Gastrocnemius medialis (tissue), 4 donors: ENCODE measurements around the gene TMEM223.

ENCODE experiments used
- POLR2A ChIP-seq, 2 donors: fragments of 450-650 bp; IDR thresholded peaks; one replicate each; pipeline ENCODE4 v1.6.1; 2017; ENCODE audit warnings: antibody characterized with exemption in 2 of 2, mild to moderate bottlenecking in 2 of 2, moderate library complexity in 2 of 2
- TF ChIP-seq, protein P1 (sequence below), 5 experiments: fragments of 450-650 bp in 3 of 5; fragments of 200-600 bp in 2 of 5; sonication (generic) in 2 of 5; IDR thresholded peaks in 4 of 5; conservative IDR thresholded peaks in 1 of 5; 1 replicate in 4 of 5; 2 replicates in 1 of 5; pipeline ENCODE4 v1.5.1; 2016 to 2019; ENCODE audit warnings: antibody characterized with exemption in 5 of 5, mild to moderate bottlenecking in 3 of 5, moderate library complexity in 3 of 5

DNA sequence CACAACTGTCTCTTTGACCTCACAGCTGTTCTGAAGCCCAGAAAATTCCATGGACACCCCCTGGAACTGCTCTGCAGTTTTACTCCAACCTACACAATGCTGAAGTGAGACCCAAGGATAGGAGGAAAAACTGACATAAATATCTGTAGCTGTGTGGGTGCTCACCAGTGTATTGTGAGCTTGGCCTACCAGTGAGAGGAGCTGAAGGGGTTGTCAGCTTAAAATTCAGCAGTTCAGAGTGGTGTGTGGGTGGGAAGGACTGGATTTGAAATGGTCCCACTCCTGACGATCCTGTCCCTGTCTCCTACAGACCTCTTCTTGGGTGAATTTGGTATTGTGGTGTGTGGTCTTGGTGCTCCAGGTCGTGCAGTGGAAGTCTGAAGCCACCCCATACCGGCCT lies 2.2 kb downstream of the TMEM223 start:
- no peak for TF ChIP-seq POLR2A (IDR thresholded peaks at IDR 0.05)
- TF ChIP-seq, protein P1, sequence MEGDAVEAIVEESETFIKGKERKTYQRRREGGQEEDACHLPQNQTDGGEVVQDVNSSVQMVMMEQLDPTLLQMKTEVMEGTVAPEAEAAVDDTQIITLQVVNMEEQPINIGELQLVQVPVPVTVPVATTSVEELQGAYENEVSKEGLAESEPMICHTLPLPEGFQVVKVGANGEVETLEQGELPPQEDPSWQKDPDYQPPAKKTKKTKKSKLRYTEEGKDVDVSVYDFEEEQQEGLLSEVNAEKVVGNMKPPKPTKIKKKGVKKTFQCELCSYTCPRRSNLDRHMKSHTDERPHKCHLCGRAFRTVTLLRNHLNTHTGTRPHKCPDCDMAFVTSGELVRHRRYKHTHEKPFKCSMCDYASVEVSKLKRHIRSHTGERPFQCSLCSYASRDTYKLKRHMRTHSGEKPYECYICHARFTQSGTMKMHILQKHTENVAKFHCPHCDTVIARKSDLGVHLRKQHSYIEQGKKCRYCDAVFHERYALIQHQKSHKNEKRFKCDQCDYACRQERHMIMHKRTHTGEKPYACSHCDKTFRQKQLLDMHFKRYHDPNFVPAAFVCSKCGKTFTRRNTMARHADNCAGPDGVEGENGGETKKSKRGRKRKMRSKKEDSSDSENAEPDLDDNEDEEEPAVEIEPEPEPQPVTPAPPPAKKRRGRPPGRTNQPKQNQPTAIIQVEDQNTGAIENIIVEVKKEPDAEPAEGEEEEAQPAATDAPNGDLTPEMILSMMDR (IDR thresholded peaks at IDR 0.05 in 4 of 5, conservative IDR thresholded peaks at IDR 0.05 in 1 of 5): no peak
